ENCODE measurements around the gene IFT25. TPM values are rescaled to one million over a fixed set of nuclear protein-coding genes. Genes with fewer than 3 reads are reported as not detected.

The IFT25 gene
- polyA plus RNA-seq, 1 experiment = 54.2 TPM

DNA sequence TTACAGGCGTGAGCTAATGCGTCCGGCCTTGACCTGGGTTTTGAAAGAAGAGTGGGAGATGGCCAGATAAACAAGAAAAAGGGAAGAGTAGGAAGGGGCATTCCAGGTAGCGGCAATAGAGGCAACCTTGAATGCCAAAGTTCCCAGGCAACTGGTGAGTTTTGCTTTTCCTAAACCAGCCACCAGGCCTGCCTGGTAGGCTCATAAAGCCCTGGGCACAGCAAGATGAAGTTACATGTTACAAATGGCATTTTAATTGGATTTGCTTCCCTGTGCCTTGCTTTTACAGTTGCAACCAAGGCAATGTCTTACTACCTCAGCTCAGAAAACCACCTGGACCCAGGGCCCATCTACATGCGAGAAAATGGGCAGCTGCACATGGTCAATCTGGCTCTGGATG, 6.2 kb upstream of the IFT25 start:
- no peak overlapping the region for H3K27ac ChIP-seq (ENCODE audit: low read depth, low read length)
- TF ChIP-seq, protein P1, sequence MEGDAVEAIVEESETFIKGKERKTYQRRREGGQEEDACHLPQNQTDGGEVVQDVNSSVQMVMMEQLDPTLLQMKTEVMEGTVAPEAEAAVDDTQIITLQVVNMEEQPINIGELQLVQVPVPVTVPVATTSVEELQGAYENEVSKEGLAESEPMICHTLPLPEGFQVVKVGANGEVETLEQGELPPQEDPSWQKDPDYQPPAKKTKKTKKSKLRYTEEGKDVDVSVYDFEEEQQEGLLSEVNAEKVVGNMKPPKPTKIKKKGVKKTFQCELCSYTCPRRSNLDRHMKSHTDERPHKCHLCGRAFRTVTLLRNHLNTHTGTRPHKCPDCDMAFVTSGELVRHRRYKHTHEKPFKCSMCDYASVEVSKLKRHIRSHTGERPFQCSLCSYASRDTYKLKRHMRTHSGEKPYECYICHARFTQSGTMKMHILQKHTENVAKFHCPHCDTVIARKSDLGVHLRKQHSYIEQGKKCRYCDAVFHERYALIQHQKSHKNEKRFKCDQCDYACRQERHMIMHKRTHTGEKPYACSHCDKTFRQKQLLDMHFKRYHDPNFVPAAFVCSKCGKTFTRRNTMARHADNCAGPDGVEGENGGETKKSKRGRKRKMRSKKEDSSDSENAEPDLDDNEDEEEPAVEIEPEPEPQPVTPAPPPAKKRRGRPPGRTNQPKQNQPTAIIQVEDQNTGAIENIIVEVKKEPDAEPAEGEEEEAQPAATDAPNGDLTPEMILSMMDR (IDR thresholded peaks at IDR 0.05; ENCODE audit: low read depth, low read length) = no peak
- CTCF ChIA-PET = interaction anchor here (5.0 kb wide), 1 partner anchor 73 kb away, joined by 80 read pairs; no protein-coding TSS in a partner anchor
- DNase-seq (ENCODE audit: low read depth, low spot score) = no peak
- H3K4me3 ChIP-seq (ENCODE audit: low read depth, low read length) = no peak overlapping the region
- POLR2A ChIA-PET = no interaction called here
- no peaks in the 10 kb centered on the region for H3K27me3 ChIP-seq (ENCODE audit: control insufficient read depth, insufficient read depth, low read length)
- no peaks in the 10 kb centered on the region for H3K9me3 ChIP-seq (ENCODE audit: control insufficient read depth, insufficient read depth, low read length)

DNA sequence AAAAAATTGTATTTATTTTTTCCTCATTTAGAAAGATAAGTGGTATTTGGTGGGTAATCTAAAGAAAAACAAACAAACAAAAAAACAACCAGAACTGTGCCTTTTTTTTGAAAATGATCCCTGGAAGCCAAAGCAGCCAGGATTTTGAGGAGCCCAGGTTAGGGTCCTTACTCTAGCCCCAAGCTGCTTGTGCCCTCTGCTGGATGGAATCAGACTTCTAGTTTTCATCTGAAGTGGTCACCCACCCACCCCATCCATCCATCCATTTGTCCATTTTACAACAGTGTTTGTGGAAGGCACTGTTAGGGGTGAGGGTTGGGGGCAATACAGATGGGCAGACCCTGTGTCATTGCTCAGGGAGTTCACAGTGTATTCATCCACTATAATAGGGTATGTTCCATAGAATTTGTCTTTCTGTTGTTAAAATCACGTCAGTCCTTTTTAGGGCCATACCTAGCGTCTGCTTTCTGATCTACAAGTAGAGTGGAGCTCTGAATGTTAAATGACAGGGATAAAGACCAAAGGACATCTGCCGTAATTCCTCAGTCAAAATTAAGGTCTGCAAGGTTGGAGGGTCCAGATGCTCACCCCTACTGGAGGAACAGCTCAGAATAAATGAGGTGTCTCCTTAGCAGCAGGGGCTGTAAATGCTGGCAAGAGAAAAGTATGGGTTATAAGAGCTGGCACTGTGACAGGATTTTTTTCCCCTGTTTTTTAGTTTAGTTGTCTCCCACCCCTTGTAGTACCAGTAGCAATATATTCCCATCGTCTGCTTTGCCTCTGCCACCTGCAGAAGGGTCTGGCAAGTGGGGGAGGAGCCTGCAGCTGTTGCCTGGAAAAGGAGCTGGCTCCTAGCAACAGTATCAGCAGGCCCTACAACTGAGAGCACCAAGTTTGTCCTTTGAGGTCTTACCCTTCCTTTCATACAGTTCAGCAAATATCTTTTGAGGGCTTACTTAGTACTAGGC, 3.8 kb upstream of the IFT25 start:
- DNase-seq (ENCODE audit: low read depth, low spot score) = no peak
- ChIA-PET POLR2A (no interaction called here), CTCF (interaction anchor here (0.6 to 5.0 kb wide), 11 partner anchors 10 to 91 kb away, joined by 3 to 80 read pairs (median 7); partner anchors contain the start of gene DIO1)
- TF ChIP-seq, protein P1 (IDR thresholded peaks at IDR 0.05; ENCODE audit: low read depth, low read length) = peak; percentile 75
- Histone ChIP-seq H3K9me3 (ENCODE audit: control insufficient read depth, insufficient read depth, low read length) (no peaks in the 10 kb centered on the region; the same call in 1 of the 2 replicates), H3K27ac (ENCODE audit: low read depth, low read length) (no peak overlapping the region), H3K27me3 (ENCODE audit: control insufficient read depth, insufficient read depth, low read length) (no peaks in the 10 kb centered on the region), H3K4me3 (ENCODE audit: low read depth, low read length) (no peak overlapping the region)

DNA sequence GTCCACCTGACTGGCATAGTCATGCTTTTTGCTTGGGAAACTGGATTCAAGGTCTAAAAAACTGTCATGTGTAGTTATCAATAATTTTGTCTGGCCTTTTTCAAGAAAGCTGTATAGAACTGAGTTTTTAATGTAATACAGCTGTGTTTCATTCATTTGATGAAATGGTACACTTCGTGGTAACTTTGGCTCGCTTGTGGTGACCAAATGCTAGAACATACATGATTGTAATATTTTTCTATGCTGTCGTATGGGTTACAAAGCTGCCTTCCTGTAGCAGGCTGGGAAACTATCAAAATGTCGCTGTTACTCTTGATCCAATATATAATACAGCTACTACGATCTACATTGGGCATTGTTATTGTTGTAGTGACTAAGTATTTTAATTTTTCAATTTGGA, 2.8 kb upstream of the IFT25 start:
- H3K27ac ChIP-seq (ENCODE audit: low read depth, low read length) = no peak overlapping the region
- H3K27me3 ChIP-seq (ENCODE audit: control insufficient read depth, insufficient read depth, low read length) = no peaks in the 10 kb centered on the region
- POLR2A ChIA-PET = no interaction called here
- TF ChIP-seq, protein P1 (IDR thresholded peaks at IDR 0.05; ENCODE audit: low read depth, low read length) = no peak
- no peak overlapping the region for H3K4me3 ChIP-seq (ENCODE audit: low read depth, low read length)
- CTCF ChIA-PET = interaction anchor here (0.8 to 5.0 kb wide), 10 partner anchors 8 to 133 kb away, joined by 3 to 80 read pairs (median 4); no protein-coding TSS in a partner anchor
- no peaks in the 10 kb centered on the region; the same call in 1 of the 2 replicates for H3K9me3 ChIP-seq (ENCODE audit: control insufficient read depth, insufficient read depth, low read length)
- no peak for DNase-seq (ENCODE audit: low read depth, low spot score)

DNA sequence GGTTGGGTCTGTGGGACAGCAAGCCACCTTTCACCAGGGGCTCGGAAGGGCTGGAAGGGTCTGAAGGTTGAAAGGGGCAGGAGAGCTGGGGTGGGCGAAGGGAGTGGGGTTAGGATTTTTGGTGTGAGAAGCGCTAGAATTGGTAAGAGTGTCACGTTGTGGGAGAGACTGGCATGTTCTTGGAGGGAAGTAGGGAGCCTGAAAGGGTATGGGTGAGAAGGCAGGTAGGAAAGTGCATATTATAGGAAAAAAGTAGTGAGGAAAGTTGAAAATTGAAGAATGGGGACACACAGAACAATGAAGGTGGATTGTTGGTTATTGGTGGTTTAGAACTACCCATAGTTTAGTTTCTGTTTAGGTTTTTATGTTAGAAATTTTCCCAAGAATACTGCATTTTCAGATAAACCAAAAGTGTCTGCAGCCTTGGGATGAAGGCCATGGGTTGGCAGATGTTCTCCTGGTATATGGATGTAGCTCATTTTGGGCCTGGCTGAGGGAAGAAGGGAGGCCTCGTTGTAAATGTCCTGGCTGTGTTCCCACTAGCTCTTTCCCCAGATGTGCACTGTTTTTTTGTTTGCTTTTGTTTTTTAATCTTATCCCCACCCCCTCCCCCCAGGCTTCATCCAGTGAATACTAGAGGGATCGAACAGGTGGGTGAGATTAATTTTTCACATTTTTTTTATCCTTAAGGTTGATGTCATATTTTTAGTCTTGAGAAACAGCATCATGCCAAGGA, 1.8 kb upstream of the IFT25 start:
- CTCF ChIA-PET = interaction anchor here (0.8 to 5.0 kb wide), 10 partner anchors 9 to 134 kb away, joined by 3 to 80 read pairs (median 4); no protein-coding TSS in a partner anchor
- H3K27ac ChIP-seq (ENCODE audit: low read depth, low read length) = no peak overlapping the region
- POLR2A ChIA-PET = no interaction called here

More for the DNA sequence above, 1.8 kb upstream of the IFT25 start:
- peak overlapping the region; percentile 83 for H3K4me3 ChIP-seq (ENCODE audit: low read depth, low read length)
- TF ChIP-seq, protein P1 (IDR thresholded peaks at IDR 0.05; ENCODE audit: low read depth, low read length) = no peak
- no peak for DNase-seq (ENCODE audit: low read depth, low spot score)
- H3K27me3 ChIP-seq (ENCODE audit: control insufficient read depth, insufficient read depth, low read length) = no peaks in the 10 kb centered on the region
- H3K9me3 ChIP-seq (ENCODE audit: control insufficient read depth, insufficient read depth, low read length) = no peaks in the 10 kb centered on the region; the same call in 1 of the 2 replicates
